Liver (tissue), 9 donors: ENCODE measurements around the gene TAS2R38. TPM values are rescaled to one million over a fixed set of nuclear protein-coding genes. Genes with fewer than 3 reads are reported as not detected.

Experiments used
- DNase-seq: peaks from one replicate; pipeline ENCODE4 v3.0.0-alpha.2; 2017; ENCODE audit warnings: low spot score
- H3K27ac ChIP-seq, 2 donors: one replicate each; pipeline ENCODE4 v1.7.0; 2013; ENCODE audit warnings: inconsistent platforms in 2 of 2, low read length in 2 of 2, control low read depth in 1 of 2, low read depth in 1 of 2, mild to moderate bottlenecking in 1 of 2
- H3K27me3 ChIP-seq, 4 donors: one replicate each; pipeline versions ENCODE4 v1.6.1 to v1.7.0; 2013; ENCODE audit warnings: low read length in 3 of 4, inconsistent platforms in 1 of 4, mild to moderate bottlenecking in 1 of 4, moderate library complexity in 1 of 4; ENCODE audit not compliant: control insufficient read depth in 4 of 4, insufficient read depth in 4 of 4
- H3K36me3 ChIP-seq, 4 donors: one replicate each; pipeline versions ENCODE4 v1.6.1 to v1.7.0; 2013; ENCODE audit warnings: low read length in 3 of 4, mild to moderate bottlenecking in 3 of 4, low read depth in 1 of 4, moderate library complexity in 1 of 4; ENCODE audit not compliant: control insufficient read depth in 4 of 4, insufficient read depth in 3 of 4
- H3K4me1 ChIP-seq, 4 donors: one replicate each; pipeline versions ENCODE4 v1.6.1 to v1.7.0; 2013; ENCODE audit warnings: low read length in 3 of 4, mild to moderate bottlenecking in 3 of 4, moderate library complexity in 1 of 4; ENCODE audit not compliant: control insufficient read depth in 4 of 4, insufficient read depth in 4 of 4
- H3K4me3 ChIP-seq, 3 donors: one replicate each; pipeline versions ENCODE4 v1.6.1 to v1.7.0; 2013; ENCODE audit warnings: low read length in 3 of 3, control low read depth in 1 of 3, low read depth in 1 of 3, mild to moderate bottlenecking in 1 of 3
- H3K9ac ChIP-seq, 2 donors: one replicate each; pipeline ENCODE4 v1.7.0; 2013; ENCODE audit warnings: low read length in 2 of 2, mild to moderate bottlenecking in 2 of 2, moderate library complexity in 2 of 2, control low read depth in 1 of 2, low read depth in 1 of 2
- H3K9me3 ChIP-seq, 4 donors: one replicate each; pipeline versions ENCODE4 v1.6.1 to v1.7.0; 2013; ENCODE audit warnings: low read length in 3 of 4; ENCODE audit not compliant: control insufficient read depth in 4 of 4
- CTCF ChIP-seq: fragments of 150-350 bp; IDR thresholded peaks from 2 replicates; pipeline ENCODE4 v1.5.1; 2017; ENCODE audit warnings: improper control_type of control experiment, low read depth, low read length; ENCODE audit not compliant: missing input control
- EGR1 ChIP-seq, 2 donors: IDR thresholded peaks; 2 replicates each; pipeline ENCODE4 v1.6.1; 2016 to 2018; ENCODE audit warnings: antibody characterized with exemption in 2 of 2, low read depth in 2 of 2
- FOXA1 ChIP-seq: IDR thresholded peaks from 2 replicates; pipeline ENCODE4 v1.6.1; 2016; ENCODE audit warnings: antibody characterized with exemption
- FOXA2 ChIP-seq: IDR thresholded peaks from 2 replicates; pipeline ENCODE4 v1.6.1; 2016; ENCODE audit warnings: antibody characterized with exemption
- GABPA ChIP-seq, 2 donors: IDR thresholded peaks in 1 of 2; conservative IDR thresholded peaks in 1 of 2; 2 replicates each; pipeline ENCODE4 v1.6.1; 2016; ENCODE audit warnings: antibody characterized with exemption in 2 of 2, mild to moderate bottlenecking in 1 of 2, moderate library complexity in 1 of 2
- HNF4A ChIP-seq, 2 donors: conservative IDR thresholded peaks; 2 replicates each; pipeline ENCODE4 v1.6.1; 2016; ENCODE audit warnings: antibody characterized with exemption in 2 of 2, mild to moderate bottlenecking in 2 of 2
- HNF4G ChIP-seq: IDR thresholded peaks from 2 replicates; pipeline ENCODE4 v1.6.1; 2016; ENCODE audit warnings: antibody characterized with exemption
- JUND ChIP-seq, 2 donors: IDR thresholded peaks; 2 replicates each; pipeline ENCODE4 v1.6.1; 2016; ENCODE audit warnings: antibody characterized with exemption in 2 of 2
- NR2F2 ChIP-seq: IDR thresholded peaks from 2 replicates; pipeline ENCODE4 v1.6.1; 2016; ENCODE audit warnings: antibody characterized with exemption
- RAD21 ChIP-seq, 2 donors: IDR thresholded peaks; 2 replicates each; pipeline ENCODE4 v1.6.1; 2016; ENCODE audit warnings: antibody characterized with exemption in 2 of 2, mild to moderate bottlenecking in 2 of 2
- REST ChIP-seq: IDR thresholded peaks from 2 replicates; pipeline ENCODE4 v1.6.1; 2016; ENCODE audit warnings: antibody characterized with exemption, mild to moderate bottlenecking
- RXRA ChIP-seq, 2 donors: IDR thresholded peaks; 2 replicates each; pipeline ENCODE4 v1.6.1; 2017 to 2018; ENCODE audit warnings: antibody characterized with exemption in 2 of 2, mild to moderate bottlenecking in 1 of 2
- SP1 ChIP-seq: IDR thresholded peaks from 2 replicates; pipeline ENCODE4 v1.6.1; 2018; ENCODE audit warnings: antibody characterized with exemption, mild to moderate bottlenecking
- TAF1 ChIP-seq: conservative IDR thresholded peaks from 2 replicates; pipeline ENCODE4 v1.6.1; 2016; ENCODE audit warnings: antibody characterized with exemption, mild to moderate bottlenecking
- YY1 ChIP-seq: IDR thresholded peaks from 2 replicates; pipeline ENCODE4 v1.6.1; 2016; ENCODE audit warnings: antibody characterized with exemption, mild to moderate bottlenecking
- WGBS: extraction: QIAGEN DNeasy Blood & Tissue Kit; methylation state at CpG from one replicate; pipeline ENCODE4 v1.1.7; 2013; 5-methylcytosine and 5-hydroxymethylcytosine counted together
- polyA plus RNA-seq, 2 donors: library from polyadenylated mRNA; stranded (reverse) in 1 of 2; unstranded in 1 of 2; fragments of 200-250 nt in 1 of 2; fragments of >200 nt in 1 of 2; fragmentation: Nextera tagmentation in 1 of 2; extraction: Ambion mirVana in 1 of 2; gene quantifications; one replicate each; pipeline versions ENCODE4 v1.2.1 to v1.2.3, GENCODE V29; 2013 to 2015
- total RNA-seq, 2 donors: library from RNA; depleted of rRNA; stranded (reverse); fragments of >200 nt; gene quantifications; one replicate each; pipeline ENCODE4 v1.2.3, GENCODE V29; 2014
- TF ChIP-seq, protein P1 (sequence below): IDR thresholded peaks from 2 replicates; pipeline ENCODE4 v1.6.1; 2016; ENCODE audit warnings: antibody characterized with exemption
- TF ChIP-seq, protein P2 (sequence below): IDR thresholded peaks from 2 replicates; pipeline ENCODE4 v1.6.1; 2016; ENCODE audit warnings: antibody characterized with exemption
- TF ChIP-seq, protein P3 (sequence below): IDR thresholded peaks from 2 replicates; pipeline ENCODE4 v1.6.1; 2016; ENCODE audit warnings: antibody characterized with exemption
- donor health status: healthy.
- donor health status: healthy.
- donor health status: healthy.
- donor health status: healthy.
- donor health status: healthy.

TAS2R38 gene
- total and polyA plus RNA-seq, 4 donors, result not detected

DNA sequence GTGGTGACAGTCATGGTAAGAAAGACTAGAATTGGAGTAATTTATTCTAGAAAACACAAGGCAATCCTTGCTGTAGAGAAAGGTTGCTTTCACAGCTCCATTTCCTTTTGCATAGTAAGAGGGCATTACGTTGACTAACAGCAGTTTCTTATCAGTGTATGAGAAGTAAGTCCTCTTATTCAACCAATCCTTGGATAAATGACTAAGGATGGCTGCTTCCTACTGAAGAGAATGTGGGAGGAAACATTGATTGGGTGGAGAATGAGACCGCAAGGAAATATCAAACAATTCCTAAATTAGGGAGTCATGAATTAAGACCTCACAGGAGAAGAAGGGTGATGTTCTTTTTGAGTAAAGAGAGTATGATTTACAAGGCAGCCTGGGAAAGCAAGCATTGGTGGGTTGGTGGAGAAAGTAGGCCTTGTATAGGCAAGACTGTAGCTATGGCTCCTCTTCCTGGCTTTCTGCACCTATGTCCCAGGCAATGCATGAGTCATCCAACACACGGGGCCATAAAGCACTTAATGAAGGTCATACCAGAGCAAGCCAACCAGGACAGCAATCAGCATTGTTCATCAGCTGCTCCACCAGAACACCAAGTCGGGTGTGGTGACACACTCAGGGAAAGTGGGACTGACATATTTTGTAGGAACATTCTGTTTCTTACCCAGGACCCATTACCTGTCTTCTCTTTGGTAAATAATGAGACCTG is 27.7 kb upstream of the TAS2R38 start:
- no peaks in the 10 kb centered on the region for H3K27me3 ChIP-seq
- no peaks in the 10 kb centered on the region for H3K4me1 ChIP-seq
- no peaks in the 10 kb centered on the region for H3K36me3 ChIP-seq
- no peak for DNase-seq
- no peak overlapping the region for H3K9ac ChIP-seq
- TF ChIP-seq, protein P1, sequence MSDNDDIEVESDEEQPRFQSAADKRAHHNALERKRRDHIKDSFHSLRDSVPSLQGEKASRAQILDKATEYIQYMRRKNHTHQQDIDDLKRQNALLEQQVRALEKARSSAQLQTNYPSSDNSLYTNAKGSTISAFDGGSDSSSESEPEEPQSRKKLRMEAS, result no peak
- no peak for TF ChIP-seq YY1
- no peak for TF ChIP-seq FOXA1
- TF ChIP-seq HNF4A (conservative IDR thresholded peaks at IDR 0.05), result no peak
- no peak for TF ChIP-seq HNF4G
- TF ChIP-seq, protein P2, sequence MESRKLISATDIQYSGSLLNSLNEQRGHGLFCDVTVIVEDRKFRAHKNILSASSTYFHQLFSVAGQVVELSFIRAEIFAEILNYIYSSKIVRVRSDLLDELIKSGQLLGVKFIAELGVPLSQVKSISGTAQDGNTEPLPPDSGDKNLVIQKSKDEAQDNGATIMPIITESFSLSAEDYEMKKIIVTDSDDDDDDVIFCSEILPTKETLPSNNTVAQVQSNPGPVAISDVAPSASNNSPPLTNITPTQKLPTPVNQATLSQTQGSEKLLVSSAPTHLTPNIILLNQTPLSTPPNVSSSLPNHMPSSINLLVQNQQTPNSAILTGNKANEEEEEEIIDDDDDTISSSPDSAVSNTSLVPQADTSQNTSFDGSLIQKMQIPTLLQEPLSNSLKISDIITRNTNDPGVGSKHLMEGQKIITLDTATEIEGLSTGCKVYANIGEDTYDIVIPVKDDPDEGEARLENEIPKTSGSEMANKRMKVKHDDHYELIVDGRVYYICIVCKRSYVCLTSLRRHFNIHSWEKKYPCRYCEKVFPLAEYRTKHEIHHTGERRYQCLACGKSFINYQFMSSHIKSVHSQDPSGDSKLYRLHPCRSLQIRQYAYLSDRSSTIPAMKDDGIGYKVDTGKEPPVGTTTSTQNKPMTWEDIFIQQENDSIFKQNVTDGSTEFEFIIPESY, result no peak
- no peak for TF ChIP-seq EGR1 (IDR thresholded peaks at IDR 0.05; ENCODE audit: low read depth in 2 of 2)
- TF ChIP-seq, protein P3, sequence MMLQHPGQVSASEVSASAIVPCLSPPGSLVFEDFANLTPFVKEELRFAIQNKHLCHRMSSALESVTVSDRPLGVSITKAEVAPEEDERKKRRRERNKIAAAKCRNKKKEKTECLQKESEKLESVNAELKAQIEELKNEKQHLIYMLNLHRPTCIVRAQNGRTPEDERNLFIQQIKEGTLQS, result no peak
- TF ChIP-seq CTCF, result no peak
- TF ChIP-seq SP1, result no peak
- no peak for TF ChIP-seq RXRA (IDR thresholded peaks at IDR 0.05)
- no peak for TF ChIP-seq NR2F2
- TF ChIP-seq REST, result no peak
- TF ChIP-seq FOXA2, result no peak
- TF ChIP-seq RAD21 (IDR thresholded peaks at IDR 0.05), result no peak
- TF ChIP-seq JUND (IDR thresholded peaks at IDR 0.05), result no peak
- TF ChIP-seq TAF1, result no peak
- no peak for TF ChIP-seq GABPA (IDR thresholded peaks at IDR 0.05 in 1 of 2, conservative IDR thresholded peaks at IDR 0.05 in 1 of 2)
- no peaks in the 10 kb centered on the region for H3K9me3 ChIP-seq
- WGBS, result 74% methylated on average over 4 of the region's 4 CpGs
- no peak overlapping the region for H3K27ac ChIP-seq
- H3K4me3 ChIP-seq, result no peak overlapping the region
